ENCODE measurements around the gene NEURL1. TPM values are rescaled to one million over a fixed set of nuclear protein-coding genes. Genes with fewer than 3 reads are reported as not detected.
A peak's percentile ranks its signal among the peaks of the same experiment; 100 is the strongest.

NEURL1 gene
- total RNA-seq, 2 donors from 2014 or later, result 0.37 to 0.48 TPM

- intact Hi-C loops (cut with DNase I), result no loop called here
- peak; percentile 84 for DNase-seq (ENCODE audit: low spot score)
Measured at GRCh38 chr10:103554488-103555324, 61.2 kb downstream of the NEURL1 start.

- intact Hi-C loops (cut with DNase I), result no loop called here
- no peak for DNase-seq (ENCODE audit: low spot score)
Measured at GRCh38 chr10:103555325-103555649, 61.8 kb downstream of the NEURL1 start.

- intact Hi-C loops (cut with DNase I), result no loop called here
- DNase-seq (ENCODE audit: low spot score), result no peak
Measured at GRCh38 chr10:103555712-103556111, 62.2 kb downstream of the NEURL1 start.

GRCh38 chr10:103556383-103557007 is 63.0 kb downstream of the NEURL1 start:
- intact Hi-C loops (cut with DNase I), result no loop called here
- peak; percentile 58 for DNase-seq (ENCODE audit: low spot score)

GRCh38 chr10:103557455-103557854 is 64.0 kb downstream of the NEURL1 start:
- intact Hi-C loops (cut with DNase I), result no loop called here
- DNase-seq (ENCODE audit: low spot score), result no peak

- intact Hi-C loops (cut with DNase I), result no loop called here
- no peak for DNase-seq (ENCODE audit: low spot score)
Measured at GRCh38 chr10:103558911-103559310, 65.4 kb downstream of the NEURL1 start.

GRCh38 chr10:103559776-103560175 is 66.3 kb downstream of the NEURL1 start:
- intact Hi-C loops (cut with DNase I), result no loop called here
- DNase-seq (ENCODE audit: low spot score), result no peak

- no peak for DNase-seq (ENCODE audit: low spot score)
- intact Hi-C loops (cut with DNase I), result no loop called here
Measured at GRCh38 chr10:103560886-103561285, 67.4 kb downstream of the NEURL1 start.

- DNase-seq (ENCODE audit: low spot score), result no peak
- intact Hi-C loops (cut with DNase I), result no loop called here
Measured at GRCh38 chr10:103562383-103562782, 68.9 kb downstream of the NEURL1 start.

- DNase-seq (ENCODE audit: low spot score), result no peak
- intact Hi-C loops (cut with DNase I), result no loop called here
Measured at GRCh38 chr10:103563231-103564115, 70.0 kb downstream of the NEURL1 start.

GRCh38 chr10:103564116-103564501 is 70.6 kb downstream of the NEURL1 start:
- intact Hi-C loops (cut with DNase I), result no loop called here
- no peak for DNase-seq (ENCODE audit: low spot score)

GRCh38 chr10:103564776-103565520 is 71.4 kb downstream of the NEURL1 start:
- intact Hi-C loops (cut with DNase I), result no loop called here
- DNase-seq (ENCODE audit: low spot score), result no peak

GRCh38 chr10:103566536-103566935 is 73.0 kb downstream of the NEURL1 start:
- no peak for DNase-seq (ENCODE audit: low spot score)
- intact Hi-C loops (cut with DNase I), result no loop called here

- intact Hi-C loops (cut with DNase I), result no loop called here
- no peak for DNase-seq (ENCODE audit: low spot score)
Measured at GRCh38 chr10:103568505-103568904, 75.0 kb downstream of the NEURL1 start.

- intact Hi-C loops (cut with DNase I), result no loop called here
- DNase-seq (ENCODE audit: low spot score), result no peak
Measured at GRCh38 chr10:103569896-103570295, 76.4 kb downstream of the NEURL1 start.

GRCh38 chr10:103570844-103571655 is 77.5 kb downstream of the NEURL1 start:
- intact Hi-C loops (cut with DNase I), result no loop called here

GRCh38 chr10:103571656-103571975 is 78.1 kb downstream of the NEURL1 start:
- DNase-seq (ENCODE audit: low spot score), result no peak
- intact Hi-C loops (cut with DNase I), result no loop called here

More at GRCh38 chr10:103570844-103571655, 77.5 kb downstream of the NEURL1 start:
- no peak for DNase-seq (ENCODE audit: low spot score)

GRCh38 chr10:103572347-103573204 is 79.1 kb downstream of the NEURL1 start:
- intact Hi-C loops (cut with DNase I), result no loop called here
- no peak for DNase-seq (ENCODE audit: low spot score)
